ENCODE results near the gene WBP2.

GRCh38 chr17:75835654-75835987 is 19.5 kb downstream of the WBP2 start:
- TF ChIP-seq CTCF (IDR thresholded peaks at IDR 0.05; ENCODE audit: poor library complexity, severe bottlenecking), result no peak
- TF ChIP-seq POLR2AphosphoS5 (IDR thresholded peaks at IDR 0.05), result no peak
- no peak for TF ChIP-seq EZH2 (IDR thresholded peaks at IDR 0.05; ENCODE audit: borderline replicate concordance, insufficient read depth, low read length, poor library complexity, severe bottlenecking)
- TF ChIP-seq EP300 (conservative IDR thresholded peaks at IDR 0.05; ENCODE audit: poor library complexity, severe bottlenecking), result no peak
- TF ChIP-seq RAD21 (conservative IDR thresholded peaks at IDR 0.05), result no peak
- no peak for TF ChIP-seq REST (IDR thresholded peaks at IDR 0.05; ENCODE audit: borderline replicate concordance)
- no peak for TF ChIP-seq TAF1 (IDR thresholded peaks at IDR 0.05; ENCODE audit: low read depth)
- TF ChIP-seq MXI1 (conservative IDR thresholded peaks at IDR 0.05; ENCODE audit: poor library complexity, severe bottlenecking), result no peak
- TF ChIP-seq SMC3 (conservative IDR thresholded peaks at IDR 0.05; ENCODE audit: poor library complexity), result no peak
